A549 (cell line): ENCODE measurements around the gene UIMC1.
"Not testable (repeated sequence)": the region's sequence is repeated elsewhere in the genome, so short reads cannot be mapped to it uniquely, and the experiment has no call there.

Experiments
- ATOH8 ChIP-seq: fragments of 250-450 bp; sonication (Bioruptor Pico); IDR thresholded peaks from 2 replicates; pipeline ENCODE4 v1.5.0; 2020; ENCODE audit warnings: low read depth, mild to moderate bottlenecking, moderate library complexity
- CBX2 ChIP-seq: fragments of 200-600 bp; sonication (generic); IDR thresholded peaks from 2 replicates; pipeline ENCODE4 v1.6.1; 2016; ENCODE audit warnings: low read depth, mild to moderate bottlenecking, borderline replicate concordance
- CEBPB ChIP-seq, 2 experiments: fragments of >200 bp in 1 of 2; sonication (Bioruptor Twin) in 1 of 2; formaldehyde crosslinking in 1 of 2; IDR thresholded peaks; 2 replicates each; pipeline ENCODE4 v1.6.1; 2012 to 2016
- CHD2 ChIP-seq: fragments of 150-350 bp; IDR thresholded peaks from 2 replicates; pipeline ENCODE4 v1.6.1; 2014; ENCODE audit warnings: low read length; ENCODE audit not compliant: partially characterized antibody
- ELK1 ChIP-seq: fragments of 150-350 bp; IDR thresholded peaks from 2 replicates; pipeline ENCODE4 v1.6.1; 2014; ENCODE audit warnings: low read depth, mild to moderate bottlenecking, low read length
- EP300 ChIP-seq, 2 experiments: fragments of >200 bp; sonication (Bioruptor Twin); formaldehyde crosslinking; IDR thresholded peaks; 2 replicates in 1 of 2; 3 replicates in 1 of 2; pipeline ENCODE4 v1.6.1; 2016 to 2017
- HOXB13 ChIP-seq: fragments of 250-450 bp; sonication (Bioruptor Pico); IDR thresholded peaks from 2 replicates; pipeline ENCODE4 v1.5.0; 2020; ENCODE audit warnings: low read depth, mild to moderate bottlenecking, moderate library complexity
- MAX ChIP-seq: IDR thresholded peaks from 2 replicates; pipeline ENCODE4 v1.6.1; 2012
- MAZ ChIP-seq: fragments of 150-350 bp; IDR thresholded peaks from 2 replicates; pipeline ENCODE4 v1.6.1; 2014; ENCODE audit warnings: antibody characterized with exemption, low read depth, low read length, borderline replicate concordance
- POLR2A ChIP-seq: IDR thresholded peaks from 2 replicates; pipeline ENCODE4 v1.6.1; 2012; ENCODE audit warnings: mild to moderate bottlenecking, low read length
- SMC3 ChIP-seq: fragments of >200 bp; sonication (Bioruptor Twin); formaldehyde crosslinking; IDR thresholded peaks from 3 replicates; pipeline ENCODE4 v1.6.1; 2018; ENCODE audit warnings: inconsistent platforms
- ZFP36 ChIP-seq: fragments of 450-650 bp; IDR thresholded peaks from 2 replicates; pipeline ENCODE4 v1.6.1; 2014; ENCODE audit warnings: borderline replicate concordance; ENCODE audit not compliant: partially characterized antibody
- TF ChIP-seq, protein P1 (sequence below): fragments of >200 bp; sonication (Bioruptor Twin); formaldehyde crosslinking; IDR thresholded peaks from 3 replicates; pipeline ENCODE4 v1.5.1; 2016
- TF ChIP-seq, protein P2 (sequence below): fragments of 200-600 bp; sonication (generic); IDR thresholded peaks from 2 replicates; pipeline ENCODE4 v1.6.1; 2016; ENCODE audit warnings: antibody characterized with exemption, mild to moderate bottlenecking, moderate library complexity

GRCh38 chr5:176984176-176984575 lies 22.4 kb downstream of the UIMC1 start:
- TF ChIP-seq CEBPB (IDR thresholded peaks at IDR 0.05); MAX; EP300 (IDR thresholded peaks at IDR 0.05); MAZ; CBX2; POLR2A; ATOH8; HOXB13 (CRISPR knock-in tag); ELK1; ZFP36; SMC3; CHD2: not testable (repeated sequence)
- TF ChIP-seq, protein P1, sequence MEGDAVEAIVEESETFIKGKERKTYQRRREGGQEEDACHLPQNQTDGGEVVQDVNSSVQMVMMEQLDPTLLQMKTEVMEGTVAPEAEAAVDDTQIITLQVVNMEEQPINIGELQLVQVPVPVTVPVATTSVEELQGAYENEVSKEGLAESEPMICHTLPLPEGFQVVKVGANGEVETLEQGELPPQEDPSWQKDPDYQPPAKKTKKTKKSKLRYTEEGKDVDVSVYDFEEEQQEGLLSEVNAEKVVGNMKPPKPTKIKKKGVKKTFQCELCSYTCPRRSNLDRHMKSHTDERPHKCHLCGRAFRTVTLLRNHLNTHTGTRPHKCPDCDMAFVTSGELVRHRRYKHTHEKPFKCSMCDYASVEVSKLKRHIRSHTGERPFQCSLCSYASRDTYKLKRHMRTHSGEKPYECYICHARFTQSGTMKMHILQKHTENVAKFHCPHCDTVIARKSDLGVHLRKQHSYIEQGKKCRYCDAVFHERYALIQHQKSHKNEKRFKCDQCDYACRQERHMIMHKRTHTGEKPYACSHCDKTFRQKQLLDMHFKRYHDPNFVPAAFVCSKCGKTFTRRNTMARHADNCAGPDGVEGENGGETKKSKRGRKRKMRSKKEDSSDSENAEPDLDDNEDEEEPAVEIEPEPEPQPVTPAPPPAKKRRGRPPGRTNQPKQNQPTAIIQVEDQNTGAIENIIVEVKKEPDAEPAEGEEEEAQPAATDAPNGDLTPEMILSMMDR, result not testable (repeated sequence)
- TF ChIP-seq, protein P2, sequence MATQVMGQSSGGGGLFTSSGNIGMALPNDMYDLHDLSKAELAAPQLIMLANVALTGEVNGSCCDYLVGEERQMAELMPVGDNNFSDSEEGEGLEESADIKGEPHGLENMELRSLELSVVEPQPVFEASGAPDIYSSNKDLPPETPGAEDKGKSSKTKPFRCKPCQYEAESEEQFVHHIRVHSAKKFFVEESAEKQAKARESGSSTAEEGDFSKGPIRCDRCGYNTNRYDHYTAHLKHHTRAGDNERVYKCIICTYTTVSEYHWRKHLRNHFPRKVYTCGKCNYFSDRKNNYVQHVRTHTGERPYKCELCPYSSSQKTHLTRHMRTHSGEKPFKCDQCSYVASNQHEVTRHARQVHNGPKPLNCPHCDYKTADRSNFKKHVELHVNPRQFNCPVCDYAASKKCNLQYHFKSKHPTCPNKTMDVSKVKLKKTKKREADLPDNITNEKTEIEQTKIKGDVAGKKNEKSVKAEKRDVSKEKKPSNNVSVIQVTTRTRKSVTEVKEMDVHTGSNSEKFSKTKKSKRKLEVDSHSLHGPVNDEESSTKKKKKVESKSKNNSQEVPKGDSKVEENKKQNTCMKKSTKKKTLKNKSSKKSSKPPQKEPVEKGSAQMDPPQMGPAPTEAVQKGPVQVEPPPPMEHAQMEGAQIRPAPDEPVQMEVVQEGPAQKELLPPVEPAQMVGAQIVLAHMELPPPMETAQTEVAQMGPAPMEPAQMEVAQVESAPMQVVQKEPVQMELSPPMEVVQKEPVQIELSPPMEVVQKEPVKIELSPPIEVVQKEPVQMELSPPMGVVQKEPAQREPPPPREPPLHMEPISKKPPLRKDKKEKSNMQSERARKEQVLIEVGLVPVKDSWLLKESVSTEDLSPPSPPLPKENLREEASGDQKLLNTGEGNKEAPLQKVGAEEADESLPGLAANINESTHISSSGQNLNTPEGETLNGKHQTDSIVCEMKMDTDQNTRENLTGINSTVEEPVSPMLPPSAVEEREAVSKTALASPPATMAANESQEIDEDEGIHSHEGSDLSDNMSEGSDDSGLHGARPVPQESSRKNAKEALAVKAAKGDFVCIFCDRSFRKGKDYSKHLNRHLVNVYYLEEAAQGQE, result not testable (repeated sequence)
